ENCODE data around the gene TMEM187. TPM values are rescaled to one million over a fixed set of nuclear protein-coding genes. Genes with fewer than 3 reads are reported as not detected.
A peak's percentile ranks its signal among the peaks of the same experiment; 100 is the strongest.

TMEM187 gene
- total and polyA plus RNA-seq, 2 of the 4 experiments (the other 2 are of a cell fraction), result 3.4 to 6.2 TPM

- H3K9me3 ChIP-seq (ENCODE audit: control insufficient read depth, insufficient read depth, low read length), result no peaks in the 10 kb centered on the region
- no peak for DNase-seq
- no peak within 1 kb of the TSS for H2BK20ac ChIP-seq (ENCODE audit: low read depth, low read length)
- no peak within 1 kb of the TSS for H2BK15ac ChIP-seq (ENCODE audit: low read depth, low read length)
- peak within 1 kb of the TSS; percentile 61 for H2AFZ ChIP-seq (replicated peaks; ENCODE audit: low read length, poor library complexity)
- dilution Hi-C loops (cut with HindIII; ENCODE audit: low sequenced_read_pairs, unreplicated experiment) (no loop called here), in situ Hi-C loops (cut with MboI; ENCODE audit: low sequenced_read_pairs) (no loop called here), intact Hi-C loops (cut with micrococcal nuclease) (loop anchor here (5.0 kb wide), 1 partner anchor 134 kb away; the partner anchor contains the start of genes IDH3G and SSR4)
- peak within 1 kb of the TSS; percentile 97 for H3K27ac ChIP-seq (ENCODE audit: insufficient read depth, low read length)
- H2BK5ac ChIP-seq (ENCODE audit: low read depth, low read length, poor library complexity, severe bottlenecking), result no peak within 1 kb of the TSS
- no peak within 1 kb of the TSS for H3K56ac ChIP-seq (ENCODE audit: extremely low read depth, insufficient read depth, low read length)
- no peak within 1 kb of the TSS; the same call in 1 of the 2 replicates for H3K23ac ChIP-seq (ENCODE audit: low read depth, low read length)
- peak within 1 kb of the TSS; percentile 94; the same call in 1 of the 2 replicates for H3K9ac ChIP-seq (ENCODE audit: low read depth, low read length)
- peak within 1 kb of the TSS; percentile 73; the same call in 1 of the 2 replicates for H4K91ac ChIP-seq (ENCODE audit: insufficient read depth, low read depth, low read length)
- H3K9me1 ChIP-seq (ENCODE audit: insufficient read depth, low read length), result no peaks in the 10 kb centered on the region; the same call in 1 of the 2 replicates
- peaks cover under 1% of the 10 kb centered on the region; the same call in 1 of the 2 replicates for H3K27me3 ChIP-seq (ENCODE audit: control insufficient read depth, insufficient read depth, low read length)
- ChIA-PET CTCF (no interaction called here), POLR2A (ENCODE audit: unreplicated experiment) (no interaction called here)
- no peak for ATAC-seq (ENCODE audit: low read depth)
- H2AK9ac ChIP-seq (replicated peaks; ENCODE audit: low read depth, low read length, poor library complexity), result peak within 1 kb of the TSS; percentile 97
- H3K4me2 ChIP-seq (ENCODE audit: low read depth, low read length), result peak within 1 kb of the TSS; percentile 88; the same call in 1 of the 2 replicates
- no TSS peak for BruUV-seq (replicated peaks)
- H3K4me3 ChIP-seq (ENCODE audit: insufficient read depth, low read depth, low read length), result no peak within 1 kb of the TSS
- peak within 1 kb of the TSS; percentile 82; the same call in 1 of the 2 replicates for H4K5ac ChIP-seq (ENCODE audit: low read depth, low read length)
- no peak within 1 kb of the TSS for H3K18ac ChIP-seq (ENCODE audit: low read depth, low read length)
- WGBS, 2 experiments (ENCODE audit: extremely low coverage in 2 of 2, insufficient read length in 1 of 2), result 57% methylated on average over 31 of the region's 59 CpGs; no CpG with 5 or more reads in 1 of the 2 experiments
- peaks cover 2% of the 10 kb centered on the region for H3K4me1 ChIP-seq (ENCODE audit: control insufficient read depth, insufficient read depth, low read length)
- no peaks in the 10 kb centered on the region; the same call in none of the 2 replicates for H4K20me1 ChIP-seq (ENCODE audit: insufficient read depth, low read length)
- H2AK5ac ChIP-seq (ENCODE audit: low read depth, low read length), result peak within 1 kb of the TSS; percentile 94; the same call in 1 of the 2 replicates
- H2BK120ac ChIP-seq (ENCODE audit: low read depth, low read length), result no peak within 1 kb of the TSS
- H3K36me3 ChIP-seq (ENCODE audit: control insufficient read depth, insufficient read depth, low read length), result peaks cover 10% of the 10 kb centered on the region; the same call in 1 of the 2 replicates
- no peak within 1 kb of the TSS for H3K14ac ChIP-seq (replicated peaks; ENCODE audit: low read depth, low read length)
- H4K8ac ChIP-seq (ENCODE audit: low read depth in 2 of 2, low read length in 2 of 2), result peak within 1 kb of the TSS; percentile 67 to 97; a peak in 2 of 4 replicates
- peak within 1 kb of the TSS; percentile 95 for H3K4ac ChIP-seq (ENCODE audit: low read depth, low read length)
- peaks cover 0 to 7% of the 10 kb centered on the region in 2 experiments; a peak in 2 of 4 replicates for H3K79me1 ChIP-seq (ENCODE audit: low read depth in 1 of 2, low read length in 2 of 2)
- TF ChIP-seq MAFK (IDR thresholded peaks at IDR 0.05; ENCODE audit: low read depth, low read length) (no peak), POLR2A (IDR thresholded peaks at IDR 0.05; ENCODE audit: low read depth, low read length) (no peak), NFE2L2 (IDR thresholded peaks at IDR 0.05; ENCODE audit: low read depth, low read length) (no peak), FOS (IDR thresholded peaks at IDR 0.05; ENCODE audit: low read depth, low read length) (no peak), CHD1 (IDR thresholded peaks at IDR 0.05; ENCODE audit: low read depth, low read length) (no peak), BHLHE40 (IDR thresholded peaks at IDR 0.05; ENCODE audit: low read depth, low read length) (no peak), MXI1 (IDR thresholded peaks at IDR 0.05; ENCODE audit: borderline replicate concordance, low read depth, low read length) (no peak), CTCF (conservative IDR thresholded peaks at IDR 0.05; ENCODE audit: low read depth, low read length) (no peak), RFX5 (IDR thresholded peaks at IDR 0.05; ENCODE audit: low read depth, low read length) (no peak), RCOR1 (IDR thresholded peaks at IDR 0.05; ENCODE audit: insufficient replicate concordance, low read length) (no peak), USF2 (IDR thresholded peaks at IDR 0.05; ENCODE audit: low read depth, low read length) (no peak), ELK1 (IDR thresholded peaks at IDR 0.05; ENCODE audit: borderline replicate concordance, low read depth, low read length) (no peak), SMC3 (IDR thresholded peaks at IDR 0.05; ENCODE audit: low read depth, low read length) (no peak), RAD21 (IDR thresholded peaks at IDR 0.05; ENCODE audit: low read length) (no peak)
Observed at GRCh38 chrX:153925739-153926551, 46.6 kb upstream of the TMEM187 start, which contains the start of gene ARHGAP4. Gene ARHGAP4, minus strand, starts transcription at chrX:153926264. Its CDS starts 62 bp downstream, at chrX:153926202.

Data from IMR-90 (cell line).